HG03442 (cell line): ENCODE data around the gene MMAB.

Experiments used
- ATAC-seq: cut with Tn5 transposase; IDR thresholded peaks from one replicate; pipeline ENCODE4 v1.9.1; 2021; ENCODE audit warnings: mild to moderate bottlenecking, moderate library complexity; ENCODE audit not compliant: unreplicated experiment

The MMAB gene

GRCh38 chr12:109561711-109562030 is 11.6 kb downstream of the MMAB start:
- no peak for ATAC-seq

- no peak for ATAC-seq
These were observed 12.2 kb downstream of the MMAB start for GRCh38 chr12:109560867-109561710.

- no peak for ATAC-seq
These were observed 13.7 kb downstream of the MMAB start for GRCh38 chr12:109559601-109560000.

- ATAC-seq, result no peak
These were observed 14.2 kb downstream of the MMAB start for GRCh38 chr12:109559200-109559505.

GRCh38 chr12:109558374-109559199 is 14.7 kb downstream of the MMAB start:
- no peak for ATAC-seq

- ATAC-seq, result no peak
These were observed 15.5 kb downstream of the MMAB start for GRCh38 chr12:109557805-109558204.

- ATAC-seq, result no peak
These were observed 16.1 kb downstream of the MMAB start for GRCh38 chr12:109557200-109557599.

GRCh38 chr12:109555431-109556315 is 17.6 kb downstream of the MMAB start:
- ATAC-seq, result no peak

- ATAC-seq, result no peak
These were observed 18.5 kb downstream of the MMAB start for GRCh38 chr12:109554761-109555160.

GRCh38 chr12:109553906-109554500 is 19.3 kb downstream of the MMAB start:
- no peak for ATAC-seq

GRCh38 chr12:109553483-109553882 is 19.8 kb downstream of the MMAB start:
- ATAC-seq, result no peak

- ATAC-seq, result no peak
These were observed 20.3 kb downstream of the MMAB start for GRCh38 chr12:109552971-109553370.

- ATAC-seq, result no peak
These were observed 22.2 kb downstream of the MMAB start for GRCh38 chr12:109551108-109551507.

GRCh38 chr12:109550281-109550680 is 23.0 kb downstream of the MMAB start:
- no peak for ATAC-seq

- no peak for ATAC-seq
These were observed 23.6 kb downstream of the MMAB start for GRCh38 chr12:109549613-109550270.

- no peak for ATAC-seq
These were observed 25.0 kb downstream of the MMAB start for GRCh38 chr12:109548258-109548657.

GRCh38 chr12:109547286-109547685 is 26.0 kb downstream of the MMAB start:
- ATAC-seq, result no peak

GRCh38 chr12:109545826-109546225 is 27.5 kb downstream of the MMAB start:
- no peak for ATAC-seq

- ATAC-seq, result no peak
These were observed 28.3 kb downstream of the MMAB start for GRCh38 chr12:109544955-109545531.

- no peak for ATAC-seq
These were observed 30.4 kb downstream of the MMAB start for GRCh38 chr12:109542876-109543275.
